Loucy (cell line): ENCODE measurements around the gene KIF13A.

ENCODE experiments used
- CTCF ChIP-seq: fragments of 200-600 bp; sonication (generic); conservative IDR thresholded peaks from 2 replicates; pipeline ENCODE4 v1.5.1; 2014; ENCODE audit warnings: mild to moderate bottlenecking, antibody characterized with exemption, low read length
- EZH2phosphoT487 ChIP-seq: fragments of 200-600 bp; IDR thresholded peaks from 2 replicates; pipeline ENCODE4 v1.6.1; 2018; ENCODE audit warnings: antibody characterized with exemption, mild to moderate bottlenecking, moderate library complexity, borderline replicate concordance

GRCh38 chr6:17853533-17853932, 133.9 kb downstream of the KIF13A start:
- TF ChIP-seq CTCF (no peak), EZH2phosphoT487 (no peak)
